Measurements from ENCODE around the gene TEAD1.

The TEAD1 gene

GRCh38 chr11:12696911-12697581 lies 22.8 kb downstream of the TEAD1 start:
- no peak overlapping the region for H3K4me3 ChIP-seq (ENCODE audit: low read length)
- TF ChIP-seq ZNF274 (IDR thresholded peaks at IDR 0.05; ENCODE audit: low read depth, low read length) = no peak

GRCh38 chr11:12698048-12698447 lies 23.8 kb downstream of the TEAD1 start:
- TF ChIP-seq ZNF274 (IDR thresholded peaks at IDR 0.05; ENCODE audit: low read depth, low read length) = no peak
- no peak overlapping the region for H3K4me3 ChIP-seq (ENCODE audit: low read length)

GRCh38 chr11:12701811-12702592 lies 27.8 kb downstream of the TEAD1 start:
- no peak overlapping the region for H3K4me3 ChIP-seq (ENCODE audit: low read length)
- TF ChIP-seq ZNF274 (IDR thresholded peaks at IDR 0.05; ENCODE audit: low read depth, low read length) = no peak

GRCh38 chr11:12702999-12703453 lies 28.8 kb downstream of the TEAD1 start:
- H3K4me3 ChIP-seq (ENCODE audit: low read length) = no peak overlapping the region
- no peak for TF ChIP-seq ZNF274 (IDR thresholded peaks at IDR 0.05; ENCODE audit: low read depth, low read length)

GRCh38 chr11:12704049-12704448 lies 29.8 kb downstream of the TEAD1 start:
- no peak overlapping the region for H3K4me3 ChIP-seq (ENCODE audit: low read length)
- no peak for TF ChIP-seq ZNF274 (IDR thresholded peaks at IDR 0.05; ENCODE audit: low read depth, low read length)

- H3K4me3 ChIP-seq (ENCODE audit: low read length) = no peak overlapping the region
- TF ChIP-seq ZNF274 (IDR thresholded peaks at IDR 0.05; ENCODE audit: low read depth, low read length) = no peak
Measured at GRCh38 chr11:12705874-12706273, 31.7 kb downstream of the TEAD1 start.

GRCh38 chr11:12706545-12707499 lies 32.6 kb downstream of the TEAD1 start:
- no peak for TF ChIP-seq ZNF274 (IDR thresholded peaks at IDR 0.05; ENCODE audit: low read depth, low read length)
- H3K4me3 ChIP-seq (ENCODE audit: low read length) = no peak overlapping the region

GRCh38 chr11:12707500-12707880 lies 33.3 kb downstream of the TEAD1 start:
- H3K4me3 ChIP-seq (ENCODE audit: low read length) = no peak overlapping the region
- TF ChIP-seq ZNF274 (IDR thresholded peaks at IDR 0.05; ENCODE audit: low read depth, low read length) = no peak

GRCh38 chr11:12711496-12711895 lies 37.3 kb downstream of the TEAD1 start:
- H3K4me3 ChIP-seq (ENCODE audit: low read length) = no peak overlapping the region
- TF ChIP-seq ZNF274 (IDR thresholded peaks at IDR 0.05; ENCODE audit: low read depth, low read length) = no peak

- TF ChIP-seq ZNF274 (IDR thresholded peaks at IDR 0.05; ENCODE audit: low read depth, low read length) = no peak
Measured at GRCh38 chr11:12712132-12712531, 37.9 kb downstream of the TEAD1 start.

GRCh38 chr11:12715131-12715530 lies 40.9 kb downstream of the TEAD1 start:
- no peak for TF ChIP-seq ZNF274 (IDR thresholded peaks at IDR 0.05; ENCODE audit: low read depth, low read length)
- H3K4me3 ChIP-seq (ENCODE audit: low read length) = no peak overlapping the region

More at GRCh38 chr11:12712132-12712531, 37.9 kb downstream of the TEAD1 start:
- H3K4me3 ChIP-seq (ENCODE audit: low read length) = no peak overlapping the region

- TF ChIP-seq ZNF274 (IDR thresholded peaks at IDR 0.05; ENCODE audit: low read depth, low read length) = no peak
- no peak overlapping the region for H3K4me3 ChIP-seq (ENCODE audit: low read length)
Measured at GRCh38 chr11:12715941-12716340, 41.7 kb downstream of the TEAD1 start.

GRCh38 chr11:12716816-12717215 lies 42.6 kb downstream of the TEAD1 start:
- TF ChIP-seq ZNF274 (IDR thresholded peaks at IDR 0.05; ENCODE audit: low read depth, low read length) = no peak
- no peak overlapping the region for H3K4me3 ChIP-seq (ENCODE audit: low read length)

- no peak for TF ChIP-seq ZNF274 (IDR thresholded peaks at IDR 0.05; ENCODE audit: low read depth, low read length)
- H3K4me3 ChIP-seq (ENCODE audit: low read length) = no peak overlapping the region
Measured at GRCh38 chr11:12717851-12718291, 43.6 kb downstream of the TEAD1 start.
